Measurements from ENCODE around the gene TMEM272.

The TMEM272 gene

DNA sequence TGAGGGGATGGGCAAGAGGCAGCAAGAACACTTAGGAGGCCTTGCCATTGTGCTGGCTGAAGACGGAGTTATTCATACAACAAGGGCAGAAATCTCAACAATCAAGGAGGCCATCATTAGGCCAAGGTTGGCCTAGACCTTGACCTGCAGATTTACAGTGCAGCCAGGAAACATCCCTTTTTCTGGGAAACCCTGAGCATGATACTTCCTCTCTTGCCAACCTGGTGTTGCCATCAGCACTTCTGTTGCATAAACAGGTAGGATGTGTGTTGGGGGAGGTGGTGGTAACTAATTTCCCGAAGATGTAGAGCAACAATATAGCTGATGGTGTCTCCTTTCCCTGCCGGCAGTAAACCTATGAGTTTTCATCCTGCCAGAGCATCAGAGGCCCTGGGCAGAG is 8.0 kb downstream of the TMEM272 start:
- TF ChIP-seq, protein P1, sequence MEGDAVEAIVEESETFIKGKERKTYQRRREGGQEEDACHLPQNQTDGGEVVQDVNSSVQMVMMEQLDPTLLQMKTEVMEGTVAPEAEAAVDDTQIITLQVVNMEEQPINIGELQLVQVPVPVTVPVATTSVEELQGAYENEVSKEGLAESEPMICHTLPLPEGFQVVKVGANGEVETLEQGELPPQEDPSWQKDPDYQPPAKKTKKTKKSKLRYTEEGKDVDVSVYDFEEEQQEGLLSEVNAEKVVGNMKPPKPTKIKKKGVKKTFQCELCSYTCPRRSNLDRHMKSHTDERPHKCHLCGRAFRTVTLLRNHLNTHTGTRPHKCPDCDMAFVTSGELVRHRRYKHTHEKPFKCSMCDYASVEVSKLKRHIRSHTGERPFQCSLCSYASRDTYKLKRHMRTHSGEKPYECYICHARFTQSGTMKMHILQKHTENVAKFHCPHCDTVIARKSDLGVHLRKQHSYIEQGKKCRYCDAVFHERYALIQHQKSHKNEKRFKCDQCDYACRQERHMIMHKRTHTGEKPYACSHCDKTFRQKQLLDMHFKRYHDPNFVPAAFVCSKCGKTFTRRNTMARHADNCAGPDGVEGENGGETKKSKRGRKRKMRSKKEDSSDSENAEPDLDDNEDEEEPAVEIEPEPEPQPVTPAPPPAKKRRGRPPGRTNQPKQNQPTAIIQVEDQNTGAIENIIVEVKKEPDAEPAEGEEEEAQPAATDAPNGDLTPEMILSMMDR (IDR thresholded peaks at IDR 0.05; ENCODE audit: low read depth, low read length, missing control alignments) = no peak
- in situ Hi-C loops (cut with HindIII; ENCODE audit: low sequenced_read_pairs) = no loop called here
- no peak overlapping the region for H3K4me3 ChIP-seq (ENCODE audit: low read depth, low read length)
- no peak for DNase-seq (ENCODE audit: low read depth)

DNA sequence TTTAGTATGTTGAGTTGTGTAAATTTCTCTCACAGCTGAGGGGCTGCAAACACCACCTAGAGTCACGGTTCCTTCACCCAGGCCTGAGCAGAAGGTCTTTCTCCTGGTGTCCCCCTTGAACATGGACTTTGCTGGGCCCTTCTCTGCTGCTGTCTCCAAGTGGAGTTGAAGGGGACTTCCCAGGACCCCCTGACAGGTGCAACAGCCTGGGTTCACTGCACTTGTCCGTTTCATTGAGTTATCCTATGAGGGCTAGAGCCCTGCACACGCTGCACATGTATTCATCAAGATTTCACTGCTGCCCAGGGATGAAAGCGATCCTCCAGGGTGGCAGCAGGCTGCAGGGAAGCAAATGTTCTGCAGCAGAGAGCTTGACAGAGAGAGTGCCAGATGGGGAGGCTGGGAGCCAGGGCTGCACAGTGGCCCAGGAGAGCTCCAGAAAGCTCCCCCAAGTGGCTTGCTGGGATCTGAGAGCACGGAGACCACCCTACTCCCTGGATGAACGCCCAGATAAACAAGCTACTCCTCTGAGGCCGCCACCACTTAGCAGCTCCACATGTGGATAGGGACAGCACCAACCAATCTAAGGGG is 10.3 kb downstream of the TMEM272 start:
- in situ Hi-C loops (cut with HindIII; ENCODE audit: low sequenced_read_pairs) = no loop called here
- TF ChIP-seq, protein P1 (IDR thresholded peaks at IDR 0.05; ENCODE audit: low read depth, low read length, missing control alignments) = no peak
- no peak overlapping the region for H3K4me3 ChIP-seq (ENCODE audit: low read depth, low read length)
- no peak for DNase-seq (ENCODE audit: low read depth)

DNA sequence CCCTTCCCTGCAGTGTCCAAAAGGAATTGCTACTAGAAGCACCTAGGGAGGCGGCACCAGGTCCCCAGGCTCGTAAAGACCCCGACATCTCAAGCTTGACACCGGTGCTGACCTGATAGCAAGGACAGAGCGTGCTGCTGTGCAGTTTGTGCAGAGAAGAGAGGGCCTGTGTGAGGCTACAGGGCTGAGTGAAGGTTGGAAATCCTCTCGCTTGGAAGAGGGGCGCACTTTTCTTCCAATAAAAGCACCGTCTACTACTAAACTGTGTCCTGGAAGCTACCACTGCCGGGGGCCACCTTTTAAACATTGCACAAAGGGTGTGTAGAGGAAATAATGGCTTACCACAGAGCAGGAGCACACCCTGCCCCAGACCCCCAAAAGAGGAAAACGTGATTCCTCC is 11.0 kb downstream of the TMEM272 start:
- H3K4me3 ChIP-seq (ENCODE audit: low read depth, low read length) = no peak overlapping the region
- TF ChIP-seq, protein P1 (IDR thresholded peaks at IDR 0.05; ENCODE audit: low read depth, low read length, missing control alignments) = no peak
- DNase-seq (ENCODE audit: low read depth) = no peak
- in situ Hi-C loops (cut with HindIII; ENCODE audit: low sequenced_read_pairs) = no loop called here

DNA sequence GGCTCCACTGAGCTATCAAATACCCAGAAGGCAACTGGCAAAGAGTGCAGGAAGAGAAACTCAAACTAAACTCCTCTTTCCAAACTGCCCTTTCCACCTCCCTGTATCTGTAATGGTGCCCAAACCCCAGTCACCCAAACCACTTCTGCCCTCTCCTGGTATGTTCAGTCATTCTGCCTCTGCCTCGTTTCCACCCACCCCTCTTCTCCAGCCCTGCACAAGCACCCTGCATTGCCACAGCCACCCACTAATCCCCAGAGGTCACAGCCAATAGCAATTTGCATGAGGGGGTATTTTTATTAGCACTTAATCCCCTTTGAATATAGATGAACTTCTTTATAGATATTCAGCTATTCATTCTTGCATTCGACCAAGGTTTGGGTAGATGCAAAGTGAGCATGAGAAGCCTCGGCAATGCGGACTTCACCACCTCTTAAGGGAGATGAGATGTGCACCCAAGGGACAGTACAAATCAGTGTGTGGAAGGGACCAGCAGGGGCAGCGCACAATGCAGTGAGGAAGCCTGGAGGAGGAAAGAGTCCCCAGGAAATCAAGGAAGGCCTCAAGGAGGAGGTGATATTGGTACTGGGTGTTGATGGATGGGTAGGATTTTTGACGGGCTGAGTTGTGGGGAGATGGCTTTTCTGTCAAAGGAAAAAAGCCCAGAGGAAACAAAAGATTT is 12.4 kb downstream of the TMEM272 start:
- no peak overlapping the region for H3K4me3 ChIP-seq (ENCODE audit: low read depth, low read length)
- TF ChIP-seq, protein P1 (IDR thresholded peaks at IDR 0.05; ENCODE audit: low read depth, low read length, missing control alignments) = no peak
- no peak for DNase-seq (ENCODE audit: low read depth)
- in situ Hi-C loops (cut with HindIII; ENCODE audit: low sequenced_read_pairs) = no loop called here

DNA sequence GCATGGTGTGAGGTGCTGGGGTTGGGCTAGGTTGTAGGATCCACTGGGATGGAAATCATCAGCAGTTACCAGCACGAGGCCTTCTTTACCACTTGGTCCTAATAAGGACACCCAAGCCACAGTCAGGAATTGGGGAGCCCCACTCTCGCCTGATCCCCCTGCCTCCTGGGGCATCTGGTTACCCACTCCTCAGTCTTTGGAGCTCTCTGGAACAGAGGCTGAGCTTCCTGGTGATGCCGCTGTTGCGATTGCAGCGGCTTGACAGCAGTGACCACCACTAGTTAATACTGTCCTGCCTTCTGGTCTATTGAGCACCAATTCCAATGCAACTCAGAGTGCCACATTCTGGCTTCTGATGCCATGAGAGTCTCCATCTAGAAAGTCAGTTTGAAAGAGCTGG is 13.5 kb downstream of the TMEM272 start:
- DNase-seq (ENCODE audit: low read depth) = no peak
- TF ChIP-seq, protein P1 (IDR thresholded peaks at IDR 0.05; ENCODE audit: low read depth, low read length, missing control alignments) = no peak
- in situ Hi-C loops (cut with HindIII; ENCODE audit: low sequenced_read_pairs) = no loop called here
- H3K4me3 ChIP-seq (ENCODE audit: low read depth, low read length) = no peak overlapping the region

DNA sequence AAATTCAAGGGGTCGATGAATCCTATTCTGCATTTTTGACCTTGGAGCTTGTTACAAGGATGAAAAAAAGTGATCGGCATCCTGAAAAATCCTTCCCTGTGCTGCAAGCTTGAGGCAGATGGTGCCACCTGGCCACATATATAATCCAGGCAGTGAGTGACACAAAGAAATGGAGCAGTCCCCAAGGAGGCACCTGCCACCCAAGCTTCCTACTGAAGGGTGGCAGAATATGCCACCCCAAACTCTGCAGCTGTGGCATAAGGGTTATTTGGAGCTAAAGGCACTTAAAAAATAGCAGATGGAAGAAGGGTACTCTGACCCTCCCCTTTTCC is 15.4 kb downstream of the TMEM272 start:
- TF ChIP-seq, protein P1 (IDR thresholded peaks at IDR 0.05; ENCODE audit: low read depth, low read length, missing control alignments) = no peak
- no peak for DNase-seq (ENCODE audit: low read depth)
- in situ Hi-C loops (cut with HindIII; ENCODE audit: low sequenced_read_pairs) = no loop called here
- no peak overlapping the region for H3K4me3 ChIP-seq (ENCODE audit: low read depth, low read length)
